Spleen (tissue), 11 donors: ENCODE measurements around the gene ABCB8. TPM values are rescaled to one million over a fixed set of nuclear protein-coding genes. Genes with fewer than 3 reads are reported as not detected.
A peak's percentile ranks its signal among the peaks of the same experiment; 100 is the strongest.

Experiments used
- DNase-seq: peaks from one replicate; pipeline ENCODE4 v3.0.0-alpha.2; 2020
- H3K27ac ChIP-seq, 8 donors: fragments of 200-600 bp; sonication (generic) in 7 of 8; 1 replicate in 4 of 8; 2 replicates in 4 of 8; pipeline versions ENCODE4 v1.5.0 to v1.8.0; 2016 to 2021; ENCODE audit warnings: inconsistent platforms in 4 of 8, mild to moderate bottlenecking in 4 of 8, moderate library complexity in 1 of 8
- H3K27me3 ChIP-seq, 7 donors: fragments of 200-600 bp; sonication (generic) in 6 of 7; replicated peaks in 1 of 7; 1 replicate in 4 of 7; 2 replicates in 3 of 7; pipeline versions ENCODE4 v1.5.0 to v1.8.0; 2016 to 2021; ENCODE audit warnings: inconsistent platforms in 3 of 7, mild to moderate bottlenecking in 1 of 7
- H3K36me3 ChIP-seq, 6 donors: fragments of 200-600 bp; sonication (generic) in 5 of 6; 1 replicate in 4 of 6; 2 replicates in 2 of 6; pipeline versions ENCODE4 v1.5.0 to v1.8.0; 2016 to 2021; ENCODE audit warnings: inconsistent platforms in 2 of 6
- H3K4me1 ChIP-seq, 6 donors: fragments of 200-600 bp; sonication (generic) in 5 of 6; 1 replicate in 3 of 6; 2 replicates in 3 of 6; pipeline versions ENCODE4 v1.5.0 to v1.8.0; 2016 to 2021; ENCODE audit warnings: inconsistent platforms in 3 of 6
- H3K4me3 ChIP-seq, 8 donors: fragments of 200-600 bp; sonication (generic) in 7 of 8; 1 replicate in 4 of 8; 2 replicates in 4 of 8; pipeline versions ENCODE4 v1.5.0 to v1.8.0; 2016 to 2021; ENCODE audit warnings: inconsistent platforms in 4 of 8, mild to moderate bottlenecking in 4 of 8, moderate library complexity in 2 of 8
- H3K9me3 ChIP-seq, 8 donors: fragments of 200-600 bp; sonication (generic) in 7 of 8; 1 replicate in 4 of 8; 2 replicates in 4 of 8; pipeline versions ENCODE4 v1.5.0 to v1.8.0; 2016 to 2021; ENCODE audit warnings: inconsistent platforms in 4 of 8
- CTCF ChIP-seq, 11 experiments: fragments of 200-600 bp in 7 of 11; fragments of 450-650 bp in 4 of 11; sonication (generic) in 4 of 11; IDR thresholded peaks in 8 of 11; conservative IDR thresholded peaks in 3 of 11; 1 replicate in 7 of 11; 2 replicates in 4 of 11; pipeline versions ENCODE4 v1.4.0 to v1.8.0; 2016 to 2021; ENCODE audit warnings: antibody characterized with exemption in 11 of 11, inconsistent platforms in 4 of 11, mild to moderate bottlenecking in 1 of 11
- POLR2A ChIP-seq, 3 donors: fragments of 450-650 bp; IDR thresholded peaks; one replicate each; pipeline ENCODE4 v1.5.1; 2017; ENCODE audit warnings: antibody characterized with exemption in 3 of 3, mild to moderate bottlenecking in 1 of 3
- POLR2AphosphoS5 ChIP-seq, 3 donors: sonication (generic); formaldehyde crosslinking; IDR thresholded peaks; one replicate each; pipeline ENCODE4 v1.5.1; 2017; ENCODE audit warnings: antibody characterized with exemption in 3 of 3
- WGBS, 5 donors: extraction: QIAGEN DNeasy Blood & Tissue Kit in 3 of 5; methylation state at CpG; one replicate each; pipeline versions ENCODE4 v1.1.5 to v1.1.7; 2013 to 2018; 5-methylcytosine and 5-hydroxymethylcytosine counted together
- intact Hi-C: fragments of 100-400 bp; cut with DNase I; formaldehyde crosslinking; loops from one replicate; pipeline ENCODE4 v1.15.0; 2023; ENCODE audit warnings: low total_unique reads
- polyA plus RNA-seq, 3 donors: library from polyadenylated mRNA; stranded (reverse); fragments of 200-250 nt; gene quantifications; one replicate each; pipeline ENCODE4 v1.2.1, GENCODE V29; 2013
- total RNA-seq, 7 donors: library from RNA; depleted of rRNA in 3 of 7; stranded (reverse); fragments of >200 nt in 3 of 7; fragmentation: NEBNext Ultra II Directional in 4 of 7; extraction: Animal tissue kit (Norgen Biotek cat#: 25700) in 4 of 7; gene quantifications; one replicate each; pipeline versions ENCODE4 v1.1.0 to v1.2.1, GENCODE V29; 2016 to 2021
- donor health status: healthy with polysubstance abuse.
- donor health status: DM: no; HTN: no; CAD: no; lungs with moderate emphysema.
- donor health status: DM: no; HTN: no; CAD: no.
- donor health status: Bipolar disorder and iron deficiency.
- donor health status: healthy.
- donor health status: DM: no; HTN: no; CAD: no.
- donor health status: DM: yes; HTN: yes; CAD: no.

The ABCB8 gene
- total and polyA plus RNA-seq, 10 donors: 12.9 to 42.6 (median 26.4) TPM

GRCh38 chr7:151012911-151013347 lies 15.3 kb upstream of the ABCB8 start:
- Histone ChIP-seq H3K27me3 (peaks cover 0 to 46% (median under 1%) of the 10 kb centered on the region in 7 donors), H3K4me3 (peak overlapping the region in 4 of 8 donors; percentile 37 to 68 (median 41)), H3K27ac (peak overlapping the region in 7 of 8 donors; percentile 0 to 85 (median 77)), H3K36me3 (peaks cover 0 to 55% (median 0%) of the 10 kb centered on the region in 6 donors), H3K4me1 (peaks cover 56 to 100% (median 82%) of the 10 kb centered on the region in 6 donors), H3K9me3 (no peaks in the 10 kb centered on the region)
- DNase-seq: no peak
- intact Hi-C loops: no loop called here
- TF ChIP-seq POLR2AphosphoS5 (IDR thresholded peaks at IDR 0.05) (peak in 2 of 3 donors; percentile 1 to 6), POLR2A (IDR thresholded peaks at IDR 0.05) (no peak), CTCF (IDR thresholded peaks at IDR 0.05 in 8 of 11, conservative IDR thresholded peaks at IDR 0.05 in 3 of 11) (peak in 5 of 11 experiments; percentile 23 to 37 (median 25))
- 38 to 59% (median 43%) methylated on average over 19 to 23 of the region's 23 CpGs for WGBS, 5 donors

GRCh38 chr7:151013356-151013732 lies 14.9 kb upstream of the ABCB8 start:
- Histone ChIP-seq H3K36me3 (peaks cover 0 to 55% (median 0%) of the 10 kb centered on the region in 6 donors), H3K27ac (peak overlapping the region in 6 of 8 donors; percentile 46 to 85 (median 78)), H3K27me3 (peaks cover 0 to 48% (median 4%) of the 10 kb centered on the region in 7 donors), H3K4me1 (peaks cover 56 to 100% (median 82%) of the 10 kb centered on the region in 6 donors), H3K4me3 (peak overlapping the region in 7 of 8 donors; percentile 32 to 68 (median 39)), H3K9me3 (no peaks in the 10 kb centered on the region)
- TF ChIP-seq POLR2AphosphoS5 (IDR thresholded peaks at IDR 0.05): no peak
- TF ChIP-seq POLR2A (IDR thresholded peaks at IDR 0.05): no peak
- no peak for TF ChIP-seq CTCF (IDR thresholded peaks at IDR 0.05 in 8 of 11, conservative IDR thresholded peaks at IDR 0.05 in 3 of 11)
- intact Hi-C loops: no loop called here
- WGBS, 5 donors: 17 to 35% (median 27%) methylated on average over 11 to 26 of the region's 26 CpGs
- no peak for DNase-seq

GRCh38 chr7:151013733-151014497 lies 14.3 kb upstream of the ABCB8 start:
- Histone ChIP-seq H3K36me3 (peaks cover 0 to 51% (median 0%) of the 10 kb centered on the region in 6 donors), H3K4me3 (peak overlapping the region; percentile 16 to 68 (median 38)), H3K9me3 (no peaks in the 10 kb centered on the region), H3K27me3 (peaks cover 0 to 48% (median 10%) of the 10 kb centered on the region in 7 donors), H3K27ac (peak overlapping the region; percentile 36 to 85 (median 77)), H3K4me1 (peaks cover 54 to 100% (median 82%) of the 10 kb centered on the region in 6 donors)
- TF ChIP-seq POLR2AphosphoS5 (IDR thresholded peaks at IDR 0.05) (peak; percentile 75 to 85 (median 79)), POLR2A (IDR thresholded peaks at IDR 0.05) (no peak), CTCF (IDR thresholded peaks at IDR 0.05 in 8 of 11, conservative IDR thresholded peaks at IDR 0.05 in 3 of 11) (peak in 2 of 11 experiments; percentile 14 to 19)
- WGBS, 5 donors: 14 to 27% (median 21%) methylated on average over 22 to 55 of the region's 55 CpGs
- intact Hi-C loops: no loop called here
- peak; percentile 94 for DNase-seq

GRCh38 chr7:151014950-151015349 lies 13.3 kb upstream of the ABCB8 start:
- H3K27ac ChIP-seq: peak overlapping the region in 4 of 8 donors; percentile 9 to 85 (median 78)
- H3K4me1 ChIP-seq: peaks cover 51 to 97% (median 78%) of the 10 kb centered on the region in 6 donors
- DNase-seq: no peak
- H3K9me3 ChIP-seq: no peaks in the 10 kb centered on the region
- peaks cover 0 to 41% (median 0%) of the 10 kb centered on the region in 6 donors for H3K36me3 ChIP-seq
- H3K27me3 ChIP-seq: peaks cover 0 to 55% (median 20%) of the 10 kb centered on the region in 7 donors
- TF ChIP-seq CTCF (IDR thresholded peaks at IDR 0.05 in 8 of 11, conservative IDR thresholded peaks at IDR 0.05 in 3 of 11) (no peak), POLR2AphosphoS5 (IDR thresholded peaks at IDR 0.05) (peak in 1 of 3 donors; percentile 24)
- H3K4me3 ChIP-seq: no peak overlapping the region
- intact Hi-C loops: no loop called here
- WGBS, 5 donors: 53 to 73% (median 69%) methylated on average over 8 of the region's 8 CpGs
